Vagina (tissue), 2 donors: Measurements from ENCODE around the gene RRP12. TPM values are rescaled to one million over a fixed set of nuclear protein-coding genes. Genes with fewer than 3 reads are reported as not detected.

Experiments used
- DNase-seq, 2 donors: peaks; one replicate each; pipeline ENCODE4 v3.0.0-alpha.2; 2017; ENCODE audit errors: extremely low spot score in 2 of 2
- H3K27ac ChIP-seq: fragments of 200-600 bp; sonication (generic); one replicate; pipeline ENCODE4 v1.5.1; 2019
- H3K27me3 ChIP-seq: fragments of 200-600 bp; sonication (generic); one replicate; pipeline ENCODE4 v1.5.1; 2019
- H3K36me3 ChIP-seq, 2 donors: fragments of 200-600 bp; sonication (generic); one replicate each; pipeline ENCODE4 v1.5.1; 2017 to 2019
- H3K4me1 ChIP-seq: fragments of 200-600 bp; sonication (generic); one replicate; pipeline ENCODE4 v1.5.1; 2019
- H3K4me3 ChIP-seq, 2 donors: fragments of 200-600 bp; sonication (generic); 1 replicate in 1 of 2; 2 replicates in 1 of 2; pipeline ENCODE4 v1.5.1; 2016 to 2019
- H3K9me3 ChIP-seq: fragments of 200-600 bp; sonication (generic); one replicate; pipeline ENCODE4 v1.5.1; 2019
- POLR2A ChIP-seq, 2 donors: fragments of 450-650 bp; IDR thresholded peaks; one replicate each; pipeline ENCODE4 v1.6.1; 2017; ENCODE audit warnings: antibody characterized with exemption in 2 of 2, mild to moderate bottlenecking in 2 of 2, moderate library complexity in 2 of 2
- POLR2AphosphoS5 ChIP-seq, 2 donors: sonication (generic); formaldehyde crosslinking; IDR thresholded peaks; one replicate each; pipeline ENCODE4 v1.9.0; 2017; ENCODE audit warnings: antibody characterized with exemption in 2 of 2, mild to moderate bottlenecking in 2 of 2, low read depth in 1 of 2; ENCODE audit not compliant: insufficient read depth in 1 of 2
- intact Hi-C: fragments of 100-400 bp; cut with DNase I; formaldehyde crosslinking; loops from one replicate; pipeline ENCODE4 v1.15.1; 2023
- total RNA-seq: library from RNA; depleted of rRNA; stranded (reverse); fragments of >200 nt; gene quantifications from one replicate; pipeline ENCODE4 v1.2.3, GENCODE V29; 2016
- TF ChIP-seq, protein P1 (sequence below), 3 experiments: fragments of 450-650 bp in 2 of 3; fragments of 200-600 bp in 1 of 3; sonication (generic) in 1 of 3; IDR thresholded peaks; one replicate each; pipeline ENCODE4 v1.5.1; 2017 to 2019; ENCODE audit warnings: antibody characterized with exemption in 3 of 3, mild to moderate bottlenecking in 2 of 3, moderate library complexity in 2 of 3

RRP12 gene
- total RNA-seq, 1 donor from 2014 or later = 32.7 TPM

DNA sequence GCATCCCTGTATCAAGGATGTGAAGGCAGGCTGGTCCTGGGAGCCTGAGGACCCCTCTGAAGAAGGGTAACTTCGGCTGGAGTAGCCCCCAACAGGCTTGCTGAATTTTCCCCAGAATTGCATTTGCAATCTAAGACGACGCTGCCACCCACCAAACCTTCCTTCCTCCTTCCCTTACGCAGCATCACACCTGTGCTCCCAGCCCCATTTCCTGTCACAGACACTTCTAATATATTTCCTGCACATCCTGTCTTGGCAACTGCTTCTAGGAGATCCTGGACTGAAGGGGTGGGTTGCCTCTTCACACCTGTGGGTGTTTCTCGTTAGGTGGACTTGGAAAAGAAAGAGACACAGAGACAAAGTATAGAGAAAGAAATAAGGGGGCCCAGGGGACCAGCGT lies 15.4 kb upstream of the RRP12 start:
- DNase-seq = no peak
- intact Hi-C loops = no loop called here
- no peak overlapping the region for H3K4me3 ChIP-seq
- no peaks in the 10 kb centered on the region for H3K27me3 ChIP-seq
- H3K27ac ChIP-seq = no peak overlapping the region
- TF ChIP-seq POLR2AphosphoS5 (IDR thresholded peaks at IDR 0.05; ENCODE audit: insufficient read depth in 1 of 2, low read depth in 1 of 2) (no peak), POLR2A (IDR thresholded peaks at IDR 0.05) (no peak)
- TF ChIP-seq, protein P1, sequence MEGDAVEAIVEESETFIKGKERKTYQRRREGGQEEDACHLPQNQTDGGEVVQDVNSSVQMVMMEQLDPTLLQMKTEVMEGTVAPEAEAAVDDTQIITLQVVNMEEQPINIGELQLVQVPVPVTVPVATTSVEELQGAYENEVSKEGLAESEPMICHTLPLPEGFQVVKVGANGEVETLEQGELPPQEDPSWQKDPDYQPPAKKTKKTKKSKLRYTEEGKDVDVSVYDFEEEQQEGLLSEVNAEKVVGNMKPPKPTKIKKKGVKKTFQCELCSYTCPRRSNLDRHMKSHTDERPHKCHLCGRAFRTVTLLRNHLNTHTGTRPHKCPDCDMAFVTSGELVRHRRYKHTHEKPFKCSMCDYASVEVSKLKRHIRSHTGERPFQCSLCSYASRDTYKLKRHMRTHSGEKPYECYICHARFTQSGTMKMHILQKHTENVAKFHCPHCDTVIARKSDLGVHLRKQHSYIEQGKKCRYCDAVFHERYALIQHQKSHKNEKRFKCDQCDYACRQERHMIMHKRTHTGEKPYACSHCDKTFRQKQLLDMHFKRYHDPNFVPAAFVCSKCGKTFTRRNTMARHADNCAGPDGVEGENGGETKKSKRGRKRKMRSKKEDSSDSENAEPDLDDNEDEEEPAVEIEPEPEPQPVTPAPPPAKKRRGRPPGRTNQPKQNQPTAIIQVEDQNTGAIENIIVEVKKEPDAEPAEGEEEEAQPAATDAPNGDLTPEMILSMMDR (IDR thresholded peaks at IDR 0.05) = no peak
- H3K9me3 ChIP-seq = no peaks in the 10 kb centered on the region
- H3K4me1 ChIP-seq = peaks cover 18% of the 10 kb centered on the region
- no peaks in the 10 kb centered on the region for H3K36me3 ChIP-seq

- TF ChIP-seq POLR2A (IDR thresholded peaks at IDR 0.05) = no peak
- TF ChIP-seq POLR2AphosphoS5 (IDR thresholded peaks at IDR 0.05; ENCODE audit: insufficient read depth in 1 of 2, low read depth in 1 of 2) = peak in 1 of 2 donors; percentile 74
- Histone ChIP-seq H3K36me3 (no peaks in the 10 kb centered on the region), H3K4me3 (no peak overlapping the region), H3K27ac (peak overlapping the region; percentile 68), H3K9me3 (no peaks in the 10 kb centered on the region), H3K27me3 (no peaks in the 10 kb centered on the region), H3K4me1 (peaks cover 17% of the 10 kb centered on the region)
- intact Hi-C loops = no loop called here
- peak in 1 of 2 donors; percentile 86 for DNase-seq
Measured at GRCh38 chr10:97412891-97413304, 11.8 kb upstream of the RRP12 start.

- intact Hi-C loops = no loop called here
- no peaks in the 10 kb centered on the region for H3K9me3 ChIP-seq
- H3K27me3 ChIP-seq = no peaks in the 10 kb centered on the region
- H3K4me1 ChIP-seq = peaks cover 29% of the 10 kb centered on the region
- TF ChIP-seq POLR2A (IDR thresholded peaks at IDR 0.05) (no peak), POLR2AphosphoS5 (IDR thresholded peaks at IDR 0.05; ENCODE audit: insufficient read depth in 1 of 2, low read depth in 1 of 2) (no peak)
- TF ChIP-seq, protein P1 (IDR thresholded peaks at IDR 0.05) = no peak
- H3K4me3 ChIP-seq = no peak overlapping the region
- no peak for DNase-seq
- no peak overlapping the region for H3K27ac ChIP-seq
- H3K36me3 ChIP-seq = no peaks in the 10 kb centered on the region
Measured at GRCh38 chr10:97411406-97411805, 10.3 kb upstream of the RRP12 start.

DNA sequence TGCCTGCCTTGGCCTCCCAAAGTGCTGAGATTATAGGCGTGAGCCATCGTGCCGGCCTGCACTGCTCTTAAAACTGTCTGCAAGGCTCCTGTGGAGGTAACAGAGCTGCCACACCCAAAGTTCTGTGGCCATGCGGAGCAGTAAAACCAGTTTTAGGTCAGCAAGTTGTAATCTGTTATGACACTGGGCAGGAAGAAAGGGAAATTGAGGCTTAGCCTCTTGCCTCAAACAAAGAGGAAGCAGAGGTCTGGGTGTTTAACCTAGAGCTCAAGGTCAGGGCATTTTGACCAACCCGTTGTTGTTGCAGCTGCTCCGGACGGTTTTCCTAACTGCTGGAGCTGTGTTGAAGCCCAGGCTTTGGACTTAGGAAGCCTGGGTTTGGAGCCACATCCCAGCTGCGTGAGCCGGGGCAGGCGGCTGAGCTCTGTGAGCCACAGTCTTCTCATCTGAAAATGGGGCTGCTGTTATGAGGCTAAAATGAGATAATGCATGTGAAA lies 7.4 kb upstream of the RRP12 start:
- Histone ChIP-seq H3K4me3 (no peak overlapping the region), H3K27ac (peak overlapping the region; percentile 13), H3K4me1 (peaks cover 28% of the 10 kb centered on the region), H3K9me3 (no peaks in the 10 kb centered on the region), H3K36me3 (no peaks in the 10 kb centered on the region), H3K27me3 (no peaks in the 10 kb centered on the region)
- intact Hi-C loops = no loop called here
- no peak for DNase-seq
- TF ChIP-seq POLR2A (IDR thresholded peaks at IDR 0.05) = no peak
- peak in 1 of 2 donors; percentile 74 for TF ChIP-seq POLR2AphosphoS5 (IDR thresholded peaks at IDR 0.05; ENCODE audit: insufficient read depth in 1 of 2, low read depth in 1 of 2)
- TF ChIP-seq, protein P1 (IDR thresholded peaks at IDR 0.05) = no peak

- no peaks in the 10 kb centered on the region for H3K9me3 ChIP-seq
- intact Hi-C loops = no loop called here
- H3K27ac ChIP-seq = peak overlapping the region; percentile 53
- TF ChIP-seq POLR2AphosphoS5 (IDR thresholded peaks at IDR 0.05; ENCODE audit: insufficient read depth in 1 of 2, low read depth in 1 of 2) (no peak), POLR2A (IDR thresholded peaks at IDR 0.05) (no peak)
- TF ChIP-seq, protein P1 (IDR thresholded peaks at IDR 0.05) = no peak
- H3K27me3 ChIP-seq = no peaks in the 10 kb centered on the region
- H3K4me3 ChIP-seq = no peak overlapping the region
- no peak for DNase-seq
- H3K4me1 ChIP-seq = peaks cover 23% of the 10 kb centered on the region
- H3K36me3 ChIP-seq = no peaks in the 10 kb centered on the region
Measured at GRCh38 chr10:97407952-97408248, 6.8 kb upstream of the RRP12 start.
